NT2/D1 (cell line): Measurements from ENCODE around the gene RNASEH2A.
"Not testable (repeated sequence)": the region's sequence is repeated elsewhere in the genome, so short reads cannot be mapped to it uniquely, and the experiment has no call there.

Source experiments
- DNase-seq: peaks from one replicate; pipeline ENCODE4 v3.0.0-alpha.2; 2011; ENCODE audit warnings: low read depth, low spot score
- H3K27me3 ChIP-seq: 2 replicates; pipeline ENCODE4 v1.6.0; 2011; ENCODE audit warnings: mild to moderate bottlenecking; ENCODE audit not compliant: insufficient read length, insufficient read depth
- H3K36me3 ChIP-seq: 2 replicates; pipeline ENCODE4 v1.6.1; 2011; ENCODE audit warnings: mild to moderate bottlenecking, low read length, mixed read lengths; ENCODE audit not compliant: insufficient read depth, insufficient read length
- H3K4me1 ChIP-seq: 2 replicates; pipeline ENCODE4 v1.5.1; 2011; ENCODE audit not compliant: insufficient read depth, insufficient read length
- H3K4me3 ChIP-seq: 2 replicates; pipeline ENCODE4 v1.5.1; 2011; ENCODE audit warnings: low read depth; ENCODE audit not compliant: insufficient read length
- H3K9ac ChIP-seq: 2 replicates; pipeline ENCODE4 v1.6.0; 2011; ENCODE audit warnings: low read depth; ENCODE audit not compliant: insufficient read length
- H3K9me3 ChIP-seq: 2 replicates; pipeline ENCODE4 v1.5.1; 2011; ENCODE audit warnings: mild to moderate bottlenecking, low read length; ENCODE audit not compliant: insufficient read depth
- SUZ12 ChIP-seq: IDR thresholded peaks from 2 replicates; pipeline ENCODE4 v1.6.1; 2011; ENCODE audit not compliant: insufficient read length, insufficient read depth; ENCODE audit errors: extremely low read depth
- YY1 ChIP-seq: IDR thresholded peaks from 2 replicates; pipeline ENCODE4 v1.6.1; 2011; ENCODE audit not compliant: insufficient read length, insufficient read depth
- ZNF274 ChIP-seq: IDR thresholded peaks from 2 replicates; pipeline ENCODE4 v1.6.1; 2011; ENCODE audit warnings: mild to moderate bottlenecking, low read depth, low read length

RNASEH2A gene

DNA sequence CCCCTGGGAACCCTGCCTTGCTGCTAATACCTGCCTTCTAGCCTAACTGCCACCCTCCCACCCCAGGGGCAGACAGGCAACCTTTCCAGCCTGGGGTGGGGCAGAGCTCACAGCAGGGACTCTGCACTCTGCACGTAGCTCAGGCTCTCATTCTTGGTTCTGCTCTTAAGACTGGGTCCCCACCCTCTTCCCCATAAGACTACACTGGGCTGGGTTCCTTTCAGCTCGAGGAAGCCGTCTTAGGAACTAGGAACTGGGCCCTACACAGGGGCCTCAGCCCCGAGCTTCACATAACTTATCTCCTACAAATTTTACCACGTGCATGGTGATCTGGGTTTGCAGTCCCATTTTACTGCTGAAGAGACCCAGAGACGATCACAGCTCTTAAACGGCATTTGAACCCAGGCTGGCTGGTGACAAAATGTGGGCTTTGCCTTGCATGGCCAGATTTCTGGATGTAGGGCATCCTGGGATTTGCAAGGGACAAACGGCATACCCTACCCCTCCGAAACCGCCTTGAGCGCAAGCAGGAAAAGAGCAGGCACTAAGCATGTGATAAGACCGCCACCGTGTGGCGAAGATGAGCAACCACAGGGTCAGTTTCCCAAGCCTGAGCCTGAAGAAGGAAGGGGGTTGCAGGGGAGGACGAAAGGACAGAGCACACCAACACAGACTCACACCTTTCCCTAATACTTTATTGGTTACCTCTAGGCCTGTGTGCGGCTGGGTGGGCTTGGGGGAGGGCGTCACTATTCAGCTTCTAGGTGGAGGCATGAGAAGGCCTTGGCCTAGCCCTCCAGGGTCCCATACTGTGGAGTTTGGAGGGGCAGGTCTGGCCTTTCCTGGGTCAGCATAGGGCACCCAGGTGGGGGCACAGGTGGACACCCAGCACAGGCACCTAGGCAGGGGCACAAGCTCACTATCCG is 10.0 kb upstream of the RNASEH2A start:
- TF ChIP-seq YY1: no peak
- no peak for TF ChIP-seq SUZ12
- TF ChIP-seq ZNF274: no peak
- peak; percentile 84 for DNase-seq

DNA sequence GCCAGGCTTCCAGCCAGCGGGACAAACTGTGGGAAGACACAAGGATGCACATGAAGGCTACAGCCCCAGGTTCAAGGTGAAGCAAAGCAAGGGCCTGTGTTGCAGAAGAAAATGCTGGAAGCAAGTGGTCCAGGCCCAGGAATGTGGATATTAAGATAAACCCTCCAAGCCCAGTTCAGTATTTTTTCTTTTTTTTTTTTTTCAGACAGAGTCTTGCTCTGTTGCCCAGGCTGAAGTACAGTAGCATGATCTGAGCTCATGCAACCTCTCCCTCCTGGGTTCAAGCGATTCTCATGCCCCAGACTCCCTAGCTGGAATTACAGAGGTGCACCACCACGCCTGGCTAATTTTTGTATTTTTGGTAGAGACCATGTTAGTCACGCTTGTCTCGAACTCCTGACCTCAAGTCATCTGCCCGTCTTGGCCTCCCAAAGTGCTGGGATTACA is 9.2 kb upstream of the RNASEH2A start:
- Histone ChIP-seq H3K9me3 (no peaks in the 10 kb centered on the region), H3K4me3 (no peak overlapping the region), H3K9ac (no peak overlapping the region), H3K4me1 (peaks cover 13% of the 10 kb centered on the region), H3K36me3 (peaks cover 29% of the 10 kb centered on the region), H3K27me3 (peaks cover 12% of the 10 kb centered on the region)
- DNase-seq: no peak
- TF ChIP-seq SUZ12 (no peak), ZNF274 (no peak), YY1 (no peak)

More for the DNA sequence above, 10.0 kb upstream of the RNASEH2A start:
- Histone ChIP-seq H3K4me3 (no peak overlapping the region), H3K36me3 (peaks cover 29% of the 10 kb centered on the region), H3K9ac (peak overlapping the region; percentile 58), H3K9me3 (no peaks in the 10 kb centered on the region), H3K27me3 (peaks cover 15% of the 10 kb centered on the region), H3K4me1 (peaks cover 13% of the 10 kb centered on the region)

DNA sequence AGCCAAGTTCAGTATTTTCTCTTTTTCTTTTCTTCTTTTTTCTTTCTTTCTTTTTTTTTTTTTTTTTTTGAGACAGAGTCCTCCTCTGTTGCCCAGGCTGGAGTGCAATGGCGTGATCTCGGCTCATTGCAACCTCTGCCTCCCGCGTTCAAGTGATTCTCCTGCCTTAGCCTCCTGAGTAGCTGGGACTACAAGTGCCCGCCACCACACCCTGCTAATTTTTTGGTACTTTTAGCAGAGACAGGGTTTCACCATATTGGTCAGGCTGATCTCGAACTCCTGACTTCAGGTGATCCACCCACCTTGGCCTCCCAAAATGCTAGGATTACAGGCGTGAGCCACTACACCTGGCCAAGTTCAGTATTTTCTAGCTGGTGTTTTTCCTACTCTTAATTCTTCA is 8.8 kb upstream of the RNASEH2A start:
- not testable (repeated sequence) for H3K9ac ChIP-seq, H3K4me3 ChIP-seq, H3K9me3 ChIP-seq, DNase-seq
- H3K27me3 ChIP-seq: peaks cover 12% of the 10 kb centered on the region
- peaks cover 13% of the 10 kb centered on the region for H3K4me1 ChIP-seq
- H3K36me3 ChIP-seq: peaks cover 26% of the 10 kb centered on the region

DNA sequence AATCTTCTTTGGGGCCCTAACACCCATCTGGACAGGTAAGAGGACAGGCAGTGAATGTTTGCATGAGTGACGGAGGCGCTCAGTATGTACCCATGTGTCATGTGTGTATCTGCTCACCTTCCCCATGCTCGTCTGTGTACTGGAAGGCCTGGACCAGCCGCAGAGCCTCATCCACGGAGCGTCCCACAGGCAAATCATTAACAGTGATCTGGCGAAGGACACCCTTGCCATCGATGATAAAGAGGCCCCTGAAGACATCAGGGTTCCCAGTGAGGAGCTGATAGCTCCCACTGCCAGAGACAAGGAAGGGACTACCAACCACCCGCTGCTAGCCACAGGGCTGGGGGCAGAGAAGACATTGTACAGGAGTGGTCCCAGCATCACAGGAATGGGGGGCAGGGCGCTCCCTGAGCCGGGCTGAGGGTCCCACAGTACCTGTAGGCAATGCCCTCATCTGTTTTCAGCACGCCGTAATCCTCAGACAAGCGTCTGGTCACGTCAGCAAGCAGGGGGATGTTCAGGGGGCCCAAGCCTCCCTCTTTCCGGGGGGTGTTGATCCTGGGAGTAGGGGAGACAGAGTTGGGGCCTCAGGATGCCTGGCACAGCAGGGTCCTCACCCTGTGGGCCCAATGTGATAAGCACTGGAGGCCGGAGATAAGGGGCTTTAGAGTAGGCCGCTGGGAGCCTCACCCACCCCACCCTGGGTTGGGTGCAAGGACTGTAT is 6.5 kb upstream of the RNASEH2A start:
- Histone ChIP-seq H3K9me3 (no peaks in the 10 kb centered on the region), H3K36me3 (peaks cover 26% of the 10 kb centered on the region), H3K4me1 (peaks cover 10% of the 10 kb centered on the region), H3K27me3 (peaks cover 18% of the 10 kb centered on the region), H3K4me3 (no peak overlapping the region), H3K9ac (peak overlapping the region; percentile 100)
- DNase-seq: no peak
- no peak for TF ChIP-seq SUZ12
- TF ChIP-seq ZNF274: no peak
- TF ChIP-seq YY1: no peak

DNA sequence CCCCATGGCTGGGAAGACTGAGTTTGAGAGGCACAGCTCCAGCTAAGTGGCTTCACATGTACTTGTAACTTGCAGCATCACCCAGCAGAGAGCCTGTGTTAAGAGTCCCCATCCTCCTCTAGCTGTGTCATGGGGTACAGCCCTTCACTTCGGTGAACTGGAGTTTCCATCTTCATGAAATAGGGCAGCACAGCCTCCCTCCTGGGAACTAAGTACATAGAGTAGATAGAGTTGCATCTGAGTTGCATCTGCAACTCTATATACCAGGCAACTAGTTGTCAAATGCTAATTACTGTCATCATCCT is 6.0 kb upstream of the RNASEH2A start:
- peaks cover 10% of the 10 kb centered on the region for H3K4me1 ChIP-seq
- peaks cover 18% of the 10 kb centered on the region for H3K27me3 ChIP-seq
- TF ChIP-seq SUZ12 (no peak), YY1 (no peak), ZNF274 (no peak)
- no peak for DNase-seq
- peak overlapping the region; percentile 100 for H3K4me3 ChIP-seq
- H3K9ac ChIP-seq: peak overlapping the region; percentile 100
- H3K36me3 ChIP-seq: peaks cover 26% of the 10 kb centered on the region
- H3K9me3 ChIP-seq: no peaks in the 10 kb centered on the region

DNA sequence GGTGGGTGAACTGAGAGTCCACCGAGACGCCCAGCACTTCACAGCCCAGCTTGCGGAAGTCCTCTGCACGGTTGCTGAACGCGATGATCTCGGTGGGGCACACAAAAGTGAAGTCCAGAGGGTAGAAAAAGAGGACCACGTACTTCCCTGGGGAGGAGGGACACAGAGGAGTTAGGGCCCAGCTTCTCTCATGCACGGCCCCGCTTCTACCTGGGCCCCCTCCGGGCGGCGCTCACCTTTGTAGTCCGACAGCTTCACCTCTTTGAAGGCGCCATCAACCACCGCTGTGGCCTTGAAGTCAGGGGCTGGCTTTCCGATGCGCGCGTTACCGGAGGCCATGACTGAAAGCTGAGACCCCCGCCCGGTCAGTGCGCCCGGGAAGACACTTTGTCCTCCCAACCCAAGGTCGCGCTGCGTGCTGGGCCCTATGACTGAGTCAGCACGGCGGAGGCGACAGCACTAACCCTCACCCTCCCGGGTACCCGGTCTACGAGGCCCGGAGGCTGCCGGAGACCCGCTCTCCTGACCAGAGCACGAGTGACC is 5.4 kb upstream of the RNASEH2A start:
- Histone ChIP-seq H3K36me3 (peaks cover 26% of the 10 kb centered on the region), H3K4me3 (peak overlapping the region; percentile 100), H3K27me3 (peaks cover 18% of the 10 kb centered on the region), H3K4me1 (peaks cover 7% of the 10 kb centered on the region), H3K9me3 (no peaks in the 10 kb centered on the region), H3K9ac (peak overlapping the region; percentile 100)
- TF ChIP-seq ZNF274: no peak
- no peak for TF ChIP-seq SUZ12
- TF ChIP-seq YY1: no peak
- DNase-seq: no peak
